ENCODE results near the gene MAPT.

Gene MAPT

GRCh38 chr17:45914047-45914717 lies 19.8 kb downstream of the MAPT start:
- TF ChIP-seq, protein P1, sequence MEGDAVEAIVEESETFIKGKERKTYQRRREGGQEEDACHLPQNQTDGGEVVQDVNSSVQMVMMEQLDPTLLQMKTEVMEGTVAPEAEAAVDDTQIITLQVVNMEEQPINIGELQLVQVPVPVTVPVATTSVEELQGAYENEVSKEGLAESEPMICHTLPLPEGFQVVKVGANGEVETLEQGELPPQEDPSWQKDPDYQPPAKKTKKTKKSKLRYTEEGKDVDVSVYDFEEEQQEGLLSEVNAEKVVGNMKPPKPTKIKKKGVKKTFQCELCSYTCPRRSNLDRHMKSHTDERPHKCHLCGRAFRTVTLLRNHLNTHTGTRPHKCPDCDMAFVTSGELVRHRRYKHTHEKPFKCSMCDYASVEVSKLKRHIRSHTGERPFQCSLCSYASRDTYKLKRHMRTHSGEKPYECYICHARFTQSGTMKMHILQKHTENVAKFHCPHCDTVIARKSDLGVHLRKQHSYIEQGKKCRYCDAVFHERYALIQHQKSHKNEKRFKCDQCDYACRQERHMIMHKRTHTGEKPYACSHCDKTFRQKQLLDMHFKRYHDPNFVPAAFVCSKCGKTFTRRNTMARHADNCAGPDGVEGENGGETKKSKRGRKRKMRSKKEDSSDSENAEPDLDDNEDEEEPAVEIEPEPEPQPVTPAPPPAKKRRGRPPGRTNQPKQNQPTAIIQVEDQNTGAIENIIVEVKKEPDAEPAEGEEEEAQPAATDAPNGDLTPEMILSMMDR (IDR thresholded peaks at IDR 0.05; ENCODE audit: low read depth, low read length): peak; percentile 16
- no peaks in the 10 kb centered on the region for H3K27me3 ChIP-seq
- no peaks in the 10 kb centered on the region; the same call in 1 of the 2 replicates for H3K9me3 ChIP-seq
- DNase-seq: no peak
- H3K4me1 ChIP-seq: peaks cover 3% of the 10 kb centered on the region
- H3K4me3 ChIP-seq (ENCODE audit: low read depth, low read length): no peak overlapping the region
- H3K36me3 ChIP-seq: no peaks in the 10 kb centered on the region

DNA sequence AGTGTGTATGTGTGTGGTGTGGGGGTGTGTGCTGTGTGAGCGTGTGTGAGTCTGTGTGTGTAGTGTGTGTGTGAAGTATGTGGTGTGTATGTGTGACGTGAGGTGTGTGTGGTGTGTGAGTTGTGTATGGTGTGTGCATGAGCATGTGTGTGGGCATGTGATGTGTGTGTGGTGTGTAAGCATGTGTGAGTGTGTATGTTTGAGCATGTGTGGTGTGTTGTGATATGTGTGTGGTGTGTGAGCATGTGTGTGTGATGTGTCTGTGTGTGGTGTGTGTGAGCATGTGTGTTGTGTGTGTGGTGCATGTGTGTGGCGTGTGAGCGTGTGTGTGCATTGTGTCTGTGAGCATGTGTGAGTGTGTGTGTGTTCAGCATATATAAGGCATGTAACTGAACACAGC lies 20.9 kb downstream of the MAPT start:
- Histone ChIP-seq H3K4me1 (peaks cover 3% of the 10 kb centered on the region), H3K36me3 (no peaks in the 10 kb centered on the region), H3K4me3 (ENCODE audit: low read depth, low read length) (no peak overlapping the region), H3K9me3 (no peaks in the 10 kb centered on the region; the same call in 1 of the 2 replicates), H3K27me3 (no peaks in the 10 kb centered on the region)
- TF ChIP-seq, protein P1 (IDR thresholded peaks at IDR 0.05; ENCODE audit: low read depth, low read length): no peak
- no peak for DNase-seq

GRCh38 chr17:45917081-45917480 lies 22.7 kb downstream of the MAPT start:
- DNase-seq: no peak
- Histone ChIP-seq H3K4me1 (peaks cover 3% of the 10 kb centered on the region), H3K27me3 (no peaks in the 10 kb centered on the region), H3K9me3 (no peaks in the 10 kb centered on the region; the same call in 1 of the 2 replicates), H3K4me3 (ENCODE audit: low read depth, low read length) (no peak overlapping the region), H3K36me3 (no peaks in the 10 kb centered on the region)
- TF ChIP-seq, protein P1 (IDR thresholded peaks at IDR 0.05; ENCODE audit: low read depth, low read length): no peak

DNA sequence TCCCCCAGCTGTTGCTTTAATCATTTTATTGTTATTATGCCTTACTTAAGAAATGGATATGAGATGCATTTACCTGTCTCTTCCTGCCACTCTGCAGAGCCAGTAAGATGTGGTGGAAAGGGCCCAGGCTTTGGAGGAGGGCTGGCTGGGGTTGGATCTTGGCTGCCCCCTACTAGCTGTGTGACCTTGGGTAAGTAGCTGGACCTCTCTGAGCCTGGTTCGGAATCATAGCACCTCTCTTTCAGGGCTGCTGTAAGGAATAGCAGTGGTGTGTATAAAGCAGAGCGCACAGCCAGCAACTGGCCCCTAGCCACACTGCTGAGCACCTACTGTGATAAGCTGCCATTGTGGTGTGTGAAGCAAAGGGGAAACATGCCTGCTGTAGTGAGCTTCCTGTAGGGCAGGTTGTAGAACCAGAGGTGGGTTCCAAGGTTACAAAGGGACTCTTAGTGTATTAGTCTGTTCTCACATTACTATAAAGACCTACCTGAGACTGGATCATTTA lies 23.9 kb downstream of the MAPT start:
- peaks cover 3% of the 10 kb centered on the region for H3K4me1 ChIP-seq
- H3K9me3 ChIP-seq: no peaks in the 10 kb centered on the region
- no peaks in the 10 kb centered on the region for H3K27me3 ChIP-seq
- H3K4me3 ChIP-seq (ENCODE audit: low read depth, low read length): no peak overlapping the region
- no peaks in the 10 kb centered on the region for H3K36me3 ChIP-seq
- TF ChIP-seq, protein P1 (IDR thresholded peaks at IDR 0.05; ENCODE audit: low read depth, low read length): no peak
- no peak for DNase-seq

- H3K4me3 ChIP-seq (ENCODE audit: low read depth, low read length): no peak overlapping the region
- DNase-seq: no peak
- H3K9me3 ChIP-seq: no peaks in the 10 kb centered on the region
- TF ChIP-seq, protein P1 (IDR thresholded peaks at IDR 0.05; ENCODE audit: low read depth, low read length): no peak
- no peaks in the 10 kb centered on the region for H3K27me3 ChIP-seq
- no peaks in the 10 kb centered on the region; the same call in 1 of the 2 replicates for H3K4me1 ChIP-seq
- H3K36me3 ChIP-seq: no peaks in the 10 kb centered on the region
Measured at GRCh38 chr17:45919136-45919535, 24.8 kb downstream of the MAPT start.

DNA sequence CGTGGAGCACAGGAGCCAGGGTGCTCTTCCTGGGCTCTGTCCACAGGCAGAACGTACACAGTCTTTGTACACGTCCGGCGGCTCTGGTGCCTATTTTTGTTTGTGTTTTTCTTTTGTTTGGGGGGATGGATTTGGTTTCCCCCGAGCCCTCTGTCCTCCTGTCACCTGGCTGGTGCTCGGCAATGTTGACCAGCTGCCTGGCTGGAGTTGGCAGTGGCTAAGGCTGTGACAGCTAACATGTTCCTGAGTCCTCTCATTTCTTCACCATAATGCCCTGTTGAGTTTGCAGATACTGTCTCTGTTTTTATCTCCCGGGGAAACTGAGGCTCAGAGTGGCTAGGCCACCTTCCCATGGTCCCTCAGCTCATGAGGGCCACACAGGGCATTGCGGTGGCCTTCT lies 25.7 kb downstream of the MAPT start:
- Histone ChIP-seq H3K4me1 (no peaks in the 10 kb centered on the region), H3K36me3 (no peaks in the 10 kb centered on the region), H3K27me3 (no peaks in the 10 kb centered on the region), H3K9me3 (no peaks in the 10 kb centered on the region), H3K4me3 (ENCODE audit: low read depth, low read length) (no peak overlapping the region)
- DNase-seq: no peak
- TF ChIP-seq, protein P1 (IDR thresholded peaks at IDR 0.05; ENCODE audit: low read depth, low read length): no peak
